Activated effector memory CD4-positive, alpha-beta T cell treated with Interleukin-2 at 50 U/mL for 16 hours (primary cell): ENCODE measurements around the gene ROBO2.

Source experiments
- DNase-seq: peaks from one replicate; pipeline ENCODE4 v3.0.0-alpha.2; 2020

The ROBO2 gene

DNA sequence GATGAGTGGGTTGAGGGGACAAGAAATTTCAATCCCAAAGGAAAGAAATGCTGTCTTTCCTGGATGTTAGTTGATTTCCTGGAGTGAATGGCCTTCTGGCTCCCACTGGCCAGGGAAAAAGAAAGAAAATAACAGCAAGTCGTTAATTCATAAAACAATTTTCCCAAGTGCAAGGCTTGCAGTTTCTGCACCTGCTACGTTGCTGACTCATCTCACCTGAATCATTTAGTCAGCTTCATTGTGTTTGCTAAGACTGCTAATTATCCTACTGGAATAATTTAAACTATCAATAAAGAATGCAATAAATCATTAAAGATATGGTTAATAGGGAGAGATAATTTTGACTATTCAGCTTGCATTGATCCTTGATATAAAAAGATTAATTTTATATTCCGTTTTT is 387.6 kb downstream of the ROBO2 start:
- DNase-seq = no peak

DNA sequence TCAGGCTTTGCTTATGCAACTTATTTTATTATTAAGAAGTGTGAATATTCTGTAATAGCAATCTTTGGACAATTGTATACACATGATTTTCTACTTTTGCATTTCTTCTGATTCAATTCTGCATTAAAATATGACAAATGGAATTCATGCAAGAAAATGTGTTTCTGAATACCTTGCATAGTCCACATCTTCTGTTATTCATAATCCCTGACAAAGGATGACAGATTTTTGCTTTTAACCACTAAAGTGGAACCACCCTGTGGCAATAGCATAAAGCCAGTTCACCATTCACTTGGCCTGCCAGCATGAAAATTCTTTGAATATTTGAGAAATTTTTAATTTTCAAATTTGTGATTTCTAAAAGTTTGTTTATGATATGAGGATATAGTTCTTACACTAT is 397.0 kb downstream of the ROBO2 start:
- DNase-seq = no peak

DNA sequence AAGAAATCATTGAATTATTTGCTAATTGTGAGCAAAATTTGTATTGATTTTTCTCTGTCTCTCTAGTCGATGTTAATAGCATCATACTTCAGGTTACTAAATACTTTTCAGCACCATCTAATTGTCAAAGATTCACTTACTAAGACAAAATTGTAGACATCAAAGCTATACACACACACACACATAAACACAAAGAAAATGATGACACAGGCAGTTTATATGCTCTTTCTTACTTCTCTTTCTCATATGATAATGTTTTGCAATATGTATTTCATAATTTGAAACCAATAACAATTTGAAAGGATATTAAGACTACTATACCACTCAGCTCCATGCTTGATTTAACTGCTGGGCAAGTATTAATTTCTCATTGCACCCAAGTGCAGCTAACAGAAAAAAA is 406.2 kb downstream of the ROBO2 start:
- DNase-seq = no peak

DNA sequence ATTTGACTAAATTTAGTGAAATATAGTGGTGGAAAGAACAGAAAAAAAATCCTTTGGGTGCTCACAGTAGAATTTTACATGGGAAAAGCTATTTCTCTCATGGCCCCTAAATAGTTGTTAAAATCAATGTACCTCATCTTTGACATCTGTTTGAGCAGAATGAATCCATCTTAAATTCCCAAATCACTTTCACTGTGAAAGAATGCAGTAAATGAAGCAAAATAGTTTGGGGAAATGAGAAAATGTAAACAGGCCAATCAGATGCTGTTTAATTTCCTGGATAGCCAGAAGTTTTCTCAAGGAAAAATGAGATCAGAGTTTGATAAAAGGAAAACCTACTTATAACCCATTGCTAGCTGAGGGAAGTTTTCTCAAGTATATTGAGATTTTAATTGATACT is 406.9 kb downstream of the ROBO2 start:
- DNase-seq = no peak

DNA sequence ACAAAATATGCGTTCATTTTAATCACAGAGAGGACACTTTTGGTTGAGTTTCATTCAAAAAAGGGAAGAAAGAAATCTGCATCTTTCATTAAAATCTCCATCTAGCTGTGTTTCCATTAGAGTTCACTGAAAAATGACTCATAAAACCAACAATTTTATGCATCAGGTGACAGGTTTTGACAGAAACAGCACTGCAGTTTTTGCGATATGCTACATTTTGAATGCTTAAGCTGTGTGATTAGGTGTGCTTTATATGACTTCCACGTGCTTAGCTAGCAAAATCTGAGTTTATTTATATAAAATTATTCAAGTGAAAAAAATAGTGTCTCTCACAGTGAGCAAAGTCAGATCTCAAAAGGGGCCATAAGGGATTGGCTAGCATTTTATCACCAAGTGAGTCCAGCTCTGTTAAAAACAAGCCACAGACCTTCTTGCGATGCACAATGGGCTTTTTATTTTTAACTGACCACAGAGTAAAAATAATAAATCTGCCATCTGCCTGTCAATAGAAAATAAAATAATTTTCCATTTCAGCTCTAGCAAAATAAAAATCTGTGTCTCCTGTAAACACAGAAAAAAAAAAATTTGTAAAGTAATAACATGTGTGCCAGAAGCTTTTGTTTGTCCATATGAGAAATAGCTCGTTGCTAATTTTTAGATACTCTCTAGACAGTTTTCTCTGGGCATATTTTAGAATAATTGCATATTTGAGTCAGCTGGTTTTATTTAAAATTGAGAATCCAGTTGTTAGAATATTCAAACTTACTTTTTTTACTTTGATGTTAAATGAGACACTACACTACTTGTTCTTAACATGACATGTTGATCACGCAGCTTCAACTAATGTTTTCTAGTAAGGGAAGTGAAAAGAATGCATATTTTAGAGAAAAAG is 409.8 kb downstream of the ROBO2 start:
- no peak for DNase-seq

DNA sequence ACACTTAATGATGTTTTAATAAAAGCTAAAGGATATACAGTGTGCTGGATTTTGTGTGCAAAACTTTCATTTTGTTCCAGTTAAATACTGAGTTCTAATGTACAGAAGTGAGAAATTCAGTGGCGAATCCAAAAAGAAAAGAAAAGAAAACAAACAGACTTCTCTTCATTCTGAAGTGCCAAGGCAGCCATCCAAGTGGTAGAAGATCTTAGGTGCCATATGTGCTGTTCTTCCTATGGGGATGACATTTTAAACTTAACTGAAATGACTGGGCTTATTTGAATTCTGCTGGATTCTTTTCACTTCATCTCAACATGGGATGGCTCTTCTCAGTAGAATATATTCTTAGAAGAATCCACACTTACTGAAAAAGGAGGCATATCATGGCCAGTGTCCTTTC is 416.5 kb downstream of the ROBO2 start:
- no peak for DNase-seq

DNA sequence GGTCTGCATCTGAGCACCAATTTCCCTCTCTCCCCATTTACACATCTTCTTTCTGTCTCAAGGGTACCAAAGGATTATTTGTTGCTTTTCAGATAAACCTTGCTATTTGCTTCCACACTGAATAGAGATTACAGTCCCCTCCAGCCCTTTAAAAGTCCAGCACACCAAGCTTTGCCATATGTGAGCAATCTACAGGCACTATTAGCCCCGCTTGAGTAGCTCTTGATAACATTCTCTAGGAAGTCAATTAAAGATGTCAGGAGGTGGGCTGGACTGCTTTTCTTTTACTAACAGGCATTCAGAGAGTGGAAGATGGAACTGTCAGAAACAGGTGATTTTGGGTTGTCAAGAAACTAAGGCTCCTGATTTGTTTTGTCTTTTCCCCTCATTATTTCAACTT is 417.0 kb downstream of the ROBO2 start:
- no peak for DNase-seq

DNA sequence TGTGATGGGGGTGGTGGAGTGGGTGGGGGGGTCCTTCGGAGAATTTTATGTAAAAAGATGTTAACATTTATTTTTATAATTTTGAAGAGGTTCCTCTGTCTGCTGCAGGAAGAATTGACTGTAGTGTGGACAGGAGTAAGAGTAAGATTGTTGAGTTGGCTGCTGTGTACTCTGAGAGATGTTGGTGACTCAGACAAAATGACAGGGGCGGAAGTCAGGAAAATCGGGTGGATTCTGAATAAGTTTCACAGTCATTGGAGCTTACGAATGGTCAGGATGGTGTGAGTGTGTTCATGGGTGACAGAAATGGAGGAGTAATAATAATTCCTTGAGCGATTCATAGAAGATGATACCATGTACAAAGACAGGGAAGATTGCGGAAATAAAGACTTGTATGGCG is 420.0 kb downstream of the ROBO2 start:
- DNase-seq = no peak

DNA sequence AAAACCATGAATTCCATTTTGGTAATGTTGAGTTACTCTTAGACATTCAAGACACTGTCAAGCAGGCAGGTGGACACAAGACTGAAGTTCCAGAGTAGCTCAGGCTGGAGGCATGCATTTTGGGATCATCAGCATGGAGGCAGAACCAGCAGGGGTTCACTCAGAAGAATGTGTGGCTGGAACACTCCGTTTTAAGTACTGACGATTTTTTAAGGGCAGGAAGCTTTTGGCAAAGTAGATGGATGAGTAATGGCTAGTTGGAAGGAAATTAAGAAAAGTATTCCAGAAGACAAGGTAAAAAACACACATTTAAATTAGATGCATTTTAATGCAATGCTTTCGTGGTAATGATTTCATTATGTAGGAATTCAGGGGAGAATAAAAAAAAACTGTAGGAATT is 420.4 kb downstream of the ROBO2 start:
- no peak for DNase-seq

DNA sequence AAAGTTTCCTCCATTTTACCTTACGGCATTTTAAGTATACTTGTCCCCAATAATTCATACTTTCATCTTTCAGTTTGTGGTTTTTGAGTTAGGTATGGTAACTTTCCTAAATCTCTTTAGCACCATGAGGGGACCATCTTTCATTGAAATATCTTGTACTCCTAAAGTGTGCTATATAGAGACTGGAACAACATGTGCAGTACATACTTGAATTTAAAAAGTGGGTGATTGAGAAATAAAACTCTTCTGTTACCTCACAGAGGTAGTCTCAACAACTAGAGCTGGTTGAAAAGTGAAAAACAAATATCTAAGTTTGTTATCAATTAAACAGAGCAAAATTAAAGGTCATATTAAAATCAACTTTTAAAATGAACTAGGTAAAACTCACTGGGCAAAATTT is 423.1 kb downstream of the ROBO2 start:
- no peak for DNase-seq

DNA sequence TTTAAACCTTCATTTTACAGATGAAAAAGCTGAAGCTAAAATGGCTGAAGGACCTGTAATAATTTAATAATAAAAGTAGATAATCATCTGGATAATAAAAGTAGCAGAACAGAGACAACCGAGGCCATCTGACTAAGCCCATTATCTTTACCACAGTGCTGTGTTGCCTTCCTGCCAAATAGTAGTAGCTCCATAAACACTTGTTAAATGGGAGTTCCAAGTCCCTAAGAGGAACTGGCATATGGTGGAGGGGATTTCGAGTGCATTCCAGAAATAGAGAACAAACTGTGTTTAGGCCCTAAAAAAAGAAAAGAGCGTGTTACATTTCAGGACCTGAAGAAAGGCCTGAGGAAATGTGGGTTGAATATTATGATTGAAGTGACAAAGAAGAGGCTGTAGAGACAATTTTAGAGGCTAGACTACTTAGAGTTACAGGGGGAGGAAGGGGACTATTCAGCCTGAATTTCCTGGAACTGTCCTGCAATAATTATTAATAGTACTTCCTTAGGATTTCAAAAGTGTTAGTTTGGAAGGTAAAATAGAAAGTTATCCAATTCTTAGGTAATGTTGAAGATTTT is 424.3 kb downstream of the ROBO2 start:
- DNase-seq = no peak

DNA sequence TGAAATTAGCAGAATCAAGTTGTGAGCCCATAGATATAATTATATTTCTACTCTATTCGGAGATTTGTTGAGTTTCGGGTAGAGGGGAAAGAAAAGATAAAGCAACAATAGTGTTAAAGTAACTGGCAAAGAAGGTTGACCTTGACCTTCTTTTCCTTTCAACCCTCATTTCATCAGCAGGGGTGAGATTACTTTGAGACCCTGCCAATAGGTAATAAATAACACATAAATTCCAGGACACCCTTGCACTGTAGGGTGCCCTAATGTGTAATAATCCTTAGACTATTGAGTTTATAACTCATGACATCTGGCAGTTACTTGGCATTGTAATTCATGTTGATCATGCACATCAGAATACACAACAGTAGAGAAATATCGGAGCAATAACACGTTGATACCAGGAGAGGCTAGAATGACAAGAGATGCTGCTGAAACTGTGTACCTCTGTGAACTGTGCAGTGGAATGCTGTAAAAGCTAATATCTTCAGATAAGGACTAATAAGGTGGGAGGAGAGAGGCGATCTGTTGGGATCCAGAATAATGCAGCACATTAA is 426.7 kb downstream of the ROBO2 start:
- no peak for DNase-seq

DNA sequence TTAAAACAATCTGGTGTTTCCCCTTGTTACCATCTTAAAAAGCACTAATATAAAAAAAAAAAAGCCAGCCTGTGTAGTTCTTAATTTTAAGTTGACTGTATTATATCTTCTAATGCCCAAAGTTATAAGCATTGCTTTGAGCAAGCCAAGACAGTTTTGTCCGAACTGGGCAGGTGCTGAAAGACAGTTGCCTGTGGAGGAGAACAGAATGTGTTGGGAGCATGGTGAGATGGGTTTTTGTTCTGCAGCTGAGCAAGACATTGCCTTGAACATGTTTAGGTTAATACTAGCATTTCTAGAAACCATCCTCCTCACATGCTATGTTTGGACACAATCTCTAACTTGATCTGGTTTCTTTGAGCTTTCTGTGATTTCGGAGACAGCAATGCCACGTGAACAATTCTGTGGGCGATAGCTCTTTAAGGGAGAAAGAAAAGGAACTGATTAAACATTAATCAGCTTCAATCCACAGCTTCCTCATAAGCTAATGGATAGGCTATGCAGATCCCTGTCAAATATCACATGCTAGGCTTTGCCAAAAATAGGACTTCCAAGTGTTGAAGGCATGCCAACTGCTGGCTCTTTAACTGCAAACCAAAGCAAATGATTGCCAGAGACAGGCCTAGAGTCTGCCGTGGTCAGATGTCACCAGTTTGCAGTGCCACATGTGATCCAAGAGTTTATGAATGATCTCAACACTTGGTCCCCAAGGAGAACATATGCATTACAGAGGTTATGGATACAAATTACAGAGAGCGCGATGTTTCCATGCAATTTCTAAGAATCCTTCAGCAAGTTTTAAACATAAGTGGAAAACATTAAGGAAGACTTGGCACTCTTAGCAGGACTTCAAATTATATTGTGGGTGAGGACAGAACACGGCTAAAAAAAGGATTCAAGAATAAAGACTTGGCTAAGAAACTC is 428.1 kb downstream of the ROBO2 start:
- no peak for DNase-seq

DNA sequence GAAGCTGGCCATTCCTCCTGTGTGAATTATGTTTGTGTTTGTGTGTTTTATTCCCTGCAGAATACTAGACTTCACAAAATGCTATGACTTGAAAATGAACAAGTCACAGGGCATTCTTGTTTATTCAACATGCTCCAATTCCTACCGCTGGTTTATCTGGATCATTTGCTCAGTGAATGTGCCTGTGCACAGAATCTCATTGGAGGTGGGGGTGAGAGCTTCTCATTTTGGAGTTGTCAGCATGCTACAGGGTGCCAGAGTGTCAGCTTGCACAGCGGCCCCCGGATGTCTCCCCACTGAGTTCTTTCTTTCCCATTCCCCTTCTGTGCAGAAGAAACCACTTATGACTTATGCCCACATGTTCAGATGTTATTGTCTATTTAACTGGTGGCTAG is 428.7 kb downstream of the ROBO2 start:
- no peak for DNase-seq

DNA sequence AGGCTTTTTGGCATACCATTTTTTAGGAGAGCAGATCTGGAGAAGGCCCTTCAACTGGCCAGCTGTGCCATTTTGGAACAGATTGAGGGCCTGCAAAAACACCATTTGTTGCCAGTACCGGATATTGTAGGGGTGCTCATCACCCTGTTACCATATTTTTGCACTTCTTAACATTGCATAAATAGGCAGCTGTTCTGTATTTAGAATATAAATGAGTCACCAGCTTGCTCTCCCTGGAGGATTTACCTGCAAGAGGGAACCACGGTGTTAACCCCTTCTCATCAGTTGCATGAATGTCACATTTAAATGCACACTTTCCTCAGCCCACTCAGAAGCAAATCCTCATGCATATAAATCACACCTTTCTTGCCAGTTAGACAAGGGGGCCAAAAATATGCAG is 435.6 kb downstream of the ROBO2 start:
- no peak for DNase-seq

DNA sequence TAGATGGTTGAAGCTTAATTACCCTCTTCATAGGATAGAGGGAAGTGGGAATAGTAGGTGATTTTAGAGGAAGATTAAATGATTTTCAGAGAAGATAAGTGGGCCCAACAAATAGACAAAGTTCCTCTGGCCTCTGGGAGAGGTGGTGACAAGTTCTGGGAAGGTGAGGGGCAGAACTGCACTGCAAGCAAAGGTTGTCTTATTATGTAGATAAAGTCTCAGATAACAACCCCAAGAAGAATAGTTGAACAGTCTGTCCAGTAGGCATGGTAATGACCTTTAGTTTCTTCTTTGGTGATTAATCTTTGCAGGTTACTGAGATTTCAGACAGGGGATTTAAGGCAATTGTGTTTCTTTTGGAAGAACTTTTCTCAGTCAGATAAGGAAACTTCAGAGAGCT is 439.1 kb downstream of the ROBO2 start:
- DNase-seq = no peak

DNA sequence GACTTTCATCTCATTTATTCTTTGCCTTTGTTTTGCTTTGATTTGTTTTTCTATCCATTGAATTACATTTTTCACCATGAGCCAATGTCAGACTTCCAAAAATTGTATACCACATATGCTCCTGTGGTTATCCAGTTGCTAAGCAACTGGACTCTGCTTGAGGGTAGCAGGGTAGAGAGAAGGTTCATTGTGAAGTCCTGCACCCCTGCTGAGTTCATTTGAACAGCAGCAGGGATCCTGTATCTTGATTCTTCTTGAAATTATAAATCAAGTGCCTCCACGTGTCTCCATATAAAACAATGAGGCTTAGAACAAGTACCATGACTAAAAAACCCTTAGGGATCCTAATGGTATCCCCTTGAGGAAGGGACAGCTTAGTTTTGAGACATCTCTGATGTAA is 449.3 kb downstream of the ROBO2 start:
- DNase-seq = no peak

DNA sequence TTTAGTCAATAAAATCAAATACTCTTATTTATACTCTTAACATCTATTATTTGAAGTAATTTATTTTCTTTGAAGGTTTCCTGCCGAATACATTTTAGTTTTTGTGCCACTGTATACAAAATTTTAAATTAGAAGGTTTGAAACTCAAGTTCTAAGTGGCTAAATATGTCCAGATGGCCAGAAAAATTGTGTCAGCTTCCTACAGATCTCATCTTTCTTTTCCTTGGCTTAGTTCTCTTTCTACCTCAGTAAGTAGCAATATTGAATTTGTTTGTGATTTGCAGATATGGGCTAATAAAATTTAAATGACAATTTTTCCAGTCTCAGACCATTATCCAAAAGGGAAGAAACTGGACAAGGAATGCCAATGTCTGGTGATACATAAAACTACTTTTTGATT is 452.1 kb downstream of the ROBO2 start:
- DNase-seq = no peak

DNA sequence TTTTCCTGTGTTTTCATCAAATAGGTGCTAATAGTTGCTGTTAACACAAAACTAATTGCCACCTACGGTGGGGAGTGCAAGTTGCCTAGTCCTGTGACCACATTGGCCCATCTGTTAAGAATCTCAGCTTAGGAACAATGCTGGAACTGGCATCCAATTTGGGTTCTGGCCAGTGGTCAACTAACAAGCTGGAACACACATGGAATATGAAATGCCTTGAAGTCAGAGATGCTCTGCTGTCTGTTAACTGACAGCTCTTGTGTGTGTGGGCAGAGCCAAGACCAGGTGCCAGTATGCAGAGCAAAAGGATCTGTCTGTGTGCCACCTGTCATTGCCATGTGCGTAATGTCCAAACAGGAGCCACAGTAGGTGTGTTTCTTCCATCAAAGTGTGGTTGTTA is 460.8 kb downstream of the ROBO2 start:
- no peak for DNase-seq

DNA sequence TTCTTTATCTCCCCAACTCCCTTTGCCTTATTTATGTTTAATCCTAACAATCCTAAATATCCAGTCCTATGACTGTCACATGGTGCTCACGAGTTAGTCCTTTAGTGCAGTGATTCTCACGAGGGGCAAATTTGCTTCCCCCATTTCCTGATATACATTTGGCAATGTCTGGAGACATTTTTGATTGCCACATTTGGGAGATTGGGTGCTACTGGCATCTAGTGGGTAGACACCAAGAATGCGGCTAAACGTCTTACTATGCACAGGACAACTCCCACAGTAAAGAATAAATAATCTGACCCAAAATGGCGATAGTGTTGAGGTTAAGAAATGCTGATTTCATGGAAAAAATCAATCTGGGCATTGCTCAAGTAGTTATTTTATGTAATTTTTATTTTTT is 466.5 kb downstream of the ROBO2 start:
- no peak for DNase-seq

DNA sequence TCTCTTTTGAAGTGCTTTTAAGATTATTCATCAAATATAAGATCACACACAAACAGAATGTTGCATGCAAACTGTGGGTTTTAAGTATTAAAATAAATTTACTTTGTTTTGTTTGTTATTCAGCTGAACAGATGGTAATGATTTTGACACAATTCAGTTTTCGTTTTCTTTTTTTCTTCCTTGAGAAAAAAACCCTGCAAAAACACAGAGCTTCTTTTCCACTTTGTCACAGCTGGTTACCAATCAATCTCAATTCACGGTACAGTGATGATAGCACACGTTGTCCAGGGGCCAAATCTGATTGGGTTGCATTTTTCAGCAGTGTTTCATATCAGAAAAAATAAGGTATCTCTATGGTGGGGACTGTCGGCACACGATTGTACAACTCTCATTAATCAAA is 473.6 kb downstream of the ROBO2 start:
- no peak for DNase-seq

DNA sequence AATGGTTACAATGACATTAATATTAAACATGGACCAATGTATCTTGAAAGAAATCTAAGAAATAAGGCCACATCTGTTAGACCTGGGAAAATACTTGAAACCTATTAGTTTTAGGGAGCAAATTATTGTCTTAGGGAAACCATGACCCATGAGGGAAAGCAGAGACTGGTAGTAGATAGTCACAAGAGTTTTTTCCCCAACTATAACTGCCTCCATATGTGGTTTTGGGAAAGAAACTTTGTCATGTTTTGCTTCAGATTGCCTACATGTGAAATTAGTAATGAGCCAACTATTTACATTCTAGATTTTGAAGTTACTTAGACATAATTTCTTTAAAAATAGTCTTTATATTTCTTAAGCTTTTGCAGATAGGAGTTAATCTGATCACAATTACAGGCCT is 474.9 kb downstream of the ROBO2 start:
- no peak for DNase-seq

DNA sequence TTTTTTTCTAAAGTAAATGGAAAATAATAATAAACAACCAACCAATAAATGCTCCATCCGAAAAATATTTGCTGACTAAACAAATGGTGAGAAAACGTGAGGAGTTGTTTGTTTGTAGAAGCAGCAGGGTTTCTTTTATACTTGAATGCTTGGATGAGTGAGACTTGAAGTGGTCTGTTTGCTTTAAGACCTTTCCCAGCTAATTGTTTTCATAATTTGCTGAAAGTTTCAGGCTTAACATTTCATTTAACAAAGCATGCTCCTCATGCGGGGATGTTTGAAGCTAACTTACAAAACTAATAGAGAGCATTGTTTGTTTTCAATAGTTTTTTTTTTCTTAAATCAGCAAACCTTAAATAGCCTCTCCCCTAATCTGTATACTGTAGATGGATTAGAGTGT is 484.6 kb downstream of the ROBO2 start:
- DNase-seq = no peak
